Mesenchymal stem cell (in vitro differentiated cells and primary cell): ENCODE results near the gene BRICD5.

ENCODE experiments used
- DNase-seq: peaks from one replicate; pipeline ENCODE4 v3.0.0-alpha.2; 2013
- H2AFZ ChIP-seq: one replicate; pipeline ENCODE4 v1.6.1; 2013; ENCODE audit warnings: low read depth, mild to moderate bottlenecking, control low read depth, inconsistent platforms, low read length, moderate library complexity
- H2AK5ac ChIP-seq: 2 replicates; pipeline ENCODE4 v1.6.1; 2013; ENCODE audit warnings: low read length, moderate library complexity, mild to moderate bottlenecking, inconsistent platforms; ENCODE audit not compliant: severe bottlenecking
- H2BK120ac ChIP-seq: one replicate; pipeline ENCODE4 v1.6.1; 2013; ENCODE audit warnings: low read depth, mild to moderate bottlenecking, inconsistent platforms, low read length, moderate library complexity
- H2BK12ac ChIP-seq, 2 experiments: one replicate each; pipeline ENCODE4 v1.6.1; 2013; ENCODE audit warnings: inconsistent platforms in 2 of 2, low read length in 2 of 2, mild to moderate bottlenecking in 2 of 2, moderate library complexity in 2 of 2, control low read depth in 1 of 2
- H2BK15ac ChIP-seq: one replicate; pipeline ENCODE4 v1.6.1; 2013; ENCODE audit warnings: mild to moderate bottlenecking, low read depth, inconsistent platforms; ENCODE audit not compliant: poor library complexity, severe bottlenecking
- H2BK5ac ChIP-seq: 2 replicates; pipeline ENCODE4 v1.6.1; 2013; ENCODE audit warnings: low read depth, mild to moderate bottlenecking, low read length, control low read depth, inconsistent platforms; ENCODE audit not compliant: poor library complexity, severe bottlenecking
- H3K14ac ChIP-seq, 2 experiments: one replicate each; pipeline ENCODE4 v1.6.1; 2013; ENCODE audit warnings: inconsistent platforms in 2 of 2, low read length in 2 of 2, control low read depth in 1 of 2, mild to moderate bottlenecking in 1 of 2, moderate library complexity in 1 of 2
- H3K18ac ChIP-seq, 2 experiments: one replicate each; pipeline ENCODE4 v1.6.1; 2013; ENCODE audit warnings: inconsistent platforms in 2 of 2, low read length in 2 of 2, control low read depth in 1 of 2, low read depth in 1 of 2, mild to moderate bottlenecking in 1 of 2
- H3K23ac ChIP-seq, 2 experiments: one replicate each; pipeline ENCODE4 v1.6.1; 2013; ENCODE audit warnings: inconsistent platforms in 2 of 2, low read length in 2 of 2, mild to moderate bottlenecking in 2 of 2, moderate library complexity in 2 of 2, control low read depth in 1 of 2
- H3K27ac ChIP-seq: 2 replicates; pipeline ENCODE4 v1.5.1; 2013; ENCODE audit warnings: mild to moderate bottlenecking, moderate library complexity, low read length, control low read depth, inconsistent platforms; ENCODE audit not compliant: poor library complexity, severe bottlenecking
- H3K27me3 ChIP-seq, 2 experiments: 2 replicates each; pipeline versions ENCODE4 v1.6.1 to v1.7.0; 2013; ENCODE audit warnings: low read length in 2 of 2, mild to moderate bottlenecking in 2 of 2, moderate library complexity in 2 of 2, control low read depth in 1 of 2, inconsistent platforms in 1 of 2; ENCODE audit not compliant: control insufficient read depth in 1 of 2, insufficient read depth in 1 of 2
- H3K36me3 ChIP-seq, 2 experiments: 2 replicates each; pipeline versions ENCODE4 v1.6.1 to v1.7.0; 2013; ENCODE audit warnings: low read length in 2 of 2, control low read depth in 1 of 2, inconsistent platforms in 1 of 2, low read depth in 1 of 2, mild to moderate bottlenecking in 1 of 2; ENCODE audit not compliant: insufficient read depth in 2 of 2, control insufficient read depth in 1 of 2
- H3K4ac ChIP-seq, 2 experiments: one replicate each; pipeline ENCODE4 v1.6.1; 2013; ENCODE audit warnings: inconsistent platforms in 2 of 2, low read length in 2 of 2, mild to moderate bottlenecking in 2 of 2, moderate library complexity in 2 of 2, control low read depth in 1 of 2, low read depth in 1 of 2
- H3K4me1 ChIP-seq: 2 replicates; pipeline ENCODE4 v1.6.1; 2013; ENCODE audit warnings: low read depth, low read length, control low read depth; ENCODE audit not compliant: control insufficient read depth, insufficient read depth
- H3K4me2 ChIP-seq: 2 replicates; pipeline ENCODE4 v1.6.1; 2013; ENCODE audit warnings: low read length, mild to moderate bottlenecking, inconsistent platforms; ENCODE audit not compliant: poor library complexity, severe bottlenecking
- H3K4me3 ChIP-seq, 2 experiments: 2 replicates each; pipeline versions ENCODE4 v1.5.1 to v1.7.0; 2013; ENCODE audit warnings: low read length in 2 of 2, mild to moderate bottlenecking in 2 of 2, control low read depth in 1 of 2, low read depth in 1 of 2; ENCODE audit not compliant: insufficient read depth in 1 of 2
- H3K79me1 ChIP-seq: replicated peaks from 2 replicates; pipeline ENCODE4 v1.6.1; 2013; ENCODE audit warnings: mild to moderate bottlenecking, control low read depth, low read length, inconsistent platforms; ENCODE audit not compliant: poor library complexity, severe bottlenecking
- H3K9ac ChIP-seq: 2 replicates; pipeline ENCODE4 v1.7.0; 2013; ENCODE audit warnings: mild to moderate bottlenecking, low read length, moderate library complexity
- H3K9me3 ChIP-seq: 2 replicates; pipeline ENCODE4 v1.7.0; 2013; ENCODE audit warnings: mild to moderate bottlenecking, low read length; ENCODE audit not compliant: control insufficient read depth
- H4K8ac ChIP-seq: one replicate; pipeline ENCODE4 v1.6.1; 2013; ENCODE audit warnings: inconsistent platforms, mild to moderate bottlenecking, low read length, moderate library complexity
- H4K91ac ChIP-seq: one replicate; pipeline ENCODE4 v1.6.1; 2013; ENCODE audit warnings: mild to moderate bottlenecking, low read length, inconsistent platforms
- WGBS: methylation state at CpG from one replicate; pipeline ENCODE4 v1.1.7; 2013; ENCODE audit warnings: mixed read lengths; 5-methylcytosine and 5-hydroxymethylcytosine counted together

BRICD5 gene

DNA sequence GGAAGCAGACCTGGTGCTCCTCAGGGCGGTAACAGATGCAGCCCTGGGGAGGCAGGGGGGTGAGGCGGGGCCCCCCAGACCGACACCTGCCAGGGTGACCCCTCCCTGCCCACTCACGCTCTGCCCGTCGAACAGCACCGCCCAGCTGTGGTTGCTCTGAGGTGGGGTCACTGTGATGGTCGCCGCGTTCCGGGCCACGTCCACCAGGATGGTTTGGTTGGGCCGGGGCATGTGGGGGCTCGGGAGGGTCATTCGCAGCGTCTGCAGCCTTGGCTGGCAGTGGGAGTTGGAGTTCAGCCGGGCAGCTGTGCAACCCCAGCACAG, 692 bp downstream of the BRICD5 start:
- Histone ChIP-seq H3K4me3 (no peak overlapping the region), H3K9me3 (no peaks in the 10 kb centered on the region), H3K14ac (no peak overlapping the region), H2BK120ac (no peak overlapping the region), H3K4ac (no peak overlapping the region), H2AK5ac (no peak overlapping the region), H3K27ac (no peak overlapping the region), H3K4me1 (peaks cover 48% of the 10 kb centered on the region), H3K79me1 (peaks cover 38% of the 10 kb centered on the region), H2AFZ (no peak overlapping the region), H4K8ac (no peak overlapping the region), H3K27me3 (no peaks in the 10 kb centered on the region), H2BK12ac (no peak overlapping the region), H3K4me2 (no peak overlapping the region), H2BK5ac (no peak overlapping the region), H3K23ac (no peak overlapping the region), H3K18ac (no peak overlapping the region), H2BK15ac (no peak overlapping the region), H4K91ac (no peak overlapping the region), H3K9ac (no peak overlapping the region), H3K36me3 (peaks cover 31 to 67% of the 10 kb centered on the region in 2 experiments)
- 97% methylated on average over 14 of the region's 17 CpGs for WGBS
- DNase-seq: no peak

DNA sequence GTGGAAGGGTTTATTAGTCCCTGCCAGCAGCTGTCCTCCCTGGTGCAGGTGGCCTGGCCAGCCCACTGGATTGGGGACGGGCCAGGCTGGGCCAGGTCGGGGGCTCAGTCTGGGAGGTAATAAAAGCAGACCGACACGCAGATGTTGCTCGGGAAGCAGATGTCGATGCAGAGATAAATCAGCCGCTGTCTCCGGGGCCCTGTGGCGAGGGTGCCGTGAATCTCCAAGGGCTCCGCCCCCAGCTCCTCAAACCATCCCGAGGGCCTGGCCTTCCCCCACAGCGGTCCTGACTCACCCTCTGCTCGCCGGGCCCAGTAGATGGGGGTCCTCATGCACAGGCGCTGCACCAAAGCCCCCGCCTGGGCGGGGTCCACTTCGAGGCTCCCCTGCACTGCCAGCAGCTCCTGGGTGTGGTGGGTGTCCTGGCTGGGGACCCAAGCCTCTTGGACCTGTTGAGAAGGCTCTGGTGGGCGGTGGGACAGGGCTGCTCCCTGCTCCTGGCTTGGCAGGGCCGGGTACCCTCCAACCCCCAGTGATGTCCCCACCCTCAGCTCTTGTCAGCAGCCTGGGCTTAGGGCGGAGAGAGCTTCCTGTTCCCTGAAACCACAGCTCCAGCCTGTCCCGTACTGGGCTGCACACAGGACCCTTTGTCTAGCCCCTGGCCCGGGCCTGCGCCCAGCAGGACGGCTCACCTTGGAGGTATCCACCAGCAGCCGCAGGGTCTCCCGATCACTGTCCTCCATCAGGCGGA, 1.2 kb downstream of the BRICD5 start:
- no peak overlapping the region for H3K18ac ChIP-seq
- no peak overlapping the region for H4K8ac ChIP-seq
- H2AK5ac ChIP-seq: no peak overlapping the region
- no peak overlapping the region for H3K4me2 ChIP-seq
- peaks cover 38% of the 10 kb centered on the region for H3K79me1 ChIP-seq
- H3K36me3 ChIP-seq: peaks cover 31 to 67% of the 10 kb centered on the region in 2 experiments
- no peak overlapping the region for H2BK120ac ChIP-seq
- H3K14ac ChIP-seq: no peak overlapping the region
- H3K4me3 ChIP-seq: no peak overlapping the region
- H2AFZ ChIP-seq: no peak overlapping the region
- peaks cover 51% of the 10 kb centered on the region for H3K4me1 ChIP-seq
- no peaks in the 10 kb centered on the region for H3K27me3 ChIP-seq
- H3K9ac ChIP-seq: no peak overlapping the region
- H3K9me3 ChIP-seq: no peaks in the 10 kb centered on the region
- no peak overlapping the region for H2BK12ac ChIP-seq
- no peak for DNase-seq
- WGBS: 87% methylated on average over 29 of the region's 29 CpGs
- no peak overlapping the region for H4K91ac ChIP-seq
- H3K27ac ChIP-seq: no peak overlapping the region
- no peak overlapping the region for H3K23ac ChIP-seq
- H3K4ac ChIP-seq: no peak overlapping the region
- no peak overlapping the region for H2BK5ac ChIP-seq
- H2BK15ac ChIP-seq: peak overlapping the region; percentile 45

DNA sequence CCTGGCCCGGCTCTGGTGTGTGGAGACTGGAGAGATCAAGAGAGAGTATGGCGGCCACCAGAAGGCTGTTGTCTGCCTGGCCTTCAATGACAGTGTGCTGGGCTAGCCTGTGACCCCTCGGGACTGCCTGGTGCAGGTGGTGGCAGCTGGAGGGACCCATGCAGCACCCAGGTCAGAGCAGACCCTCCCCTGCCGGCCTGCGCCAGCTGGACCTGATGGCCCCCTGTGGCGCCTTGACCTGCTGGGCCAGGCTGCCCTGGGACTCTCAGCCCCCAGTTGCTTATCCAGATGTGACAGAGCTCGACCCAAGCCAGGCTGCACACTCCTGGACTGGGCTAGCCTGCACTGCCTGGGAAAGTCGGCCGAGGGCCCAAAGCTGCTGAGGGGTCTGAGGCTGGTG, 1.9 kb downstream of the BRICD5 start:
- no peak overlapping the region for H3K4me3 ChIP-seq
- no peak overlapping the region for H2AFZ ChIP-seq
- no peaks in the 10 kb centered on the region for H3K9me3 ChIP-seq
- H3K79me1 ChIP-seq: peaks cover 38% of the 10 kb centered on the region
- H2BK15ac ChIP-seq: no peak overlapping the region
- WGBS: 95% methylated on average over 9 of the region's 9 CpGs
- H2BK120ac ChIP-seq: no peak overlapping the region
- H3K27me3 ChIP-seq: no peaks in the 10 kb centered on the region
- no peak overlapping the region for H3K27ac ChIP-seq
- DNase-seq: no peak
- H2AK5ac ChIP-seq: no peak overlapping the region
- no peak overlapping the region for H2BK5ac ChIP-seq
- no peak overlapping the region for H3K18ac ChIP-seq
- no peak overlapping the region for H2BK12ac ChIP-seq
- H4K8ac ChIP-seq: no peak overlapping the region
- no peak overlapping the region for H4K91ac ChIP-seq
- H3K14ac ChIP-seq: no peak overlapping the region
- H3K36me3 ChIP-seq: peaks cover 31 to 67% of the 10 kb centered on the region in 2 experiments
- no peak overlapping the region for H3K9ac ChIP-seq
- H3K4me2 ChIP-seq: no peak overlapping the region
- no peak overlapping the region for H3K23ac ChIP-seq
- no peak overlapping the region for H3K4ac ChIP-seq
- H3K4me1 ChIP-seq: peaks cover 48% of the 10 kb centered on the region

DNA sequence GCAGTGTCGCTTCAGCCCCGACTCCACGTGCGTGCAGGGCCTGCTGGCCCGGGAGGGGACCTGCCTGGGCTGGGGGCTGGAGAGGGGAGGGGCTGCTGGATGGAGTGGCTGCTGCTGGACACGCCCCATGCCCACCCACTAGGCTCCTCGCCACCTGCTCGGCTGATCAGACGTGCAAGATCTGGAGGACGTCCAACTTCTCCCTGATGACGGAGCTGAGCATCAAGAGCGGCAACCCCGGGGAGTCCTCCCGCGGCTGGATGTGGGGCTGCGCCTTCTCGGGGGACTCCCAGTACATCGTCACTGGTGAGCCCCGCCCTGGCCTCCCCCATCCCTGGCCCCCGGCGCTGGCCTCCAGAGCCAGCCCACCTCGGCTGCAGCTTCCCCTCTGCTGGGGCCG, 2.4 kb downstream of the BRICD5 start:
- no peak overlapping the region for H4K8ac ChIP-seq
- H3K36me3 ChIP-seq: peaks cover 31 to 67% of the 10 kb centered on the region in 2 experiments
- H3K23ac ChIP-seq: no peak overlapping the region
- H3K79me1 ChIP-seq: peaks cover 38% of the 10 kb centered on the region
- peaks cover 45% of the 10 kb centered on the region for H3K4me1 ChIP-seq
- no peak overlapping the region for H3K4ac ChIP-seq
- no peak overlapping the region for H2AFZ ChIP-seq
- H2BK5ac ChIP-seq: no peak overlapping the region
- H2BK15ac ChIP-seq: no peak overlapping the region
- no peak overlapping the region for H2BK120ac ChIP-seq
- H4K91ac ChIP-seq: no peak overlapping the region
- H3K4me2 ChIP-seq: no peak overlapping the region
- H2AK5ac ChIP-seq: no peak overlapping the region
- H3K27me3 ChIP-seq: no peaks in the 10 kb centered on the region
- H2BK12ac ChIP-seq: no peak overlapping the region
- no peak overlapping the region for H3K18ac ChIP-seq
- 96% methylated on average over 19 of the region's 23 CpGs for WGBS
- no peak overlapping the region for H3K14ac ChIP-seq
- H3K9ac ChIP-seq: no peak overlapping the region
- H3K4me3 ChIP-seq: no peak overlapping the region
- no peaks in the 10 kb centered on the region for H3K9me3 ChIP-seq
- no peak overlapping the region for H3K27ac ChIP-seq
- no peak for DNase-seq
